ENCODE measurements around the gene MRPS2. TPM values are rescaled to one million over a fixed set of nuclear protein-coding genes. Genes with fewer than 3 reads are reported as not detected.

MRPS2 gene
- total RNA-seq, 1 experiment from 2014 or later, result 81.0 TPM

- no peak overlapping the region for H3K27ac ChIP-seq (ENCODE audit: insufficient read length, low read depth, low read length)
- H3K9me3 Mint-ChIP-seq, result no peaks in the 10 kb centered on the region
- no peak for DNase-seq
- H4K91ac ChIP-seq (ENCODE audit: insufficient read length, low read depth, low read length), result no peak overlapping the region
- H3K14ac ChIP-seq (ENCODE audit: insufficient read depth, low read length), result no peak overlapping the region
- no peak overlapping the region for H3T11ph ChIP-seq (ENCODE audit: low read length)
- H3K9ac ChIP-seq (ENCODE audit: extremely low read depth, insufficient read length, low read length), result no peak overlapping the region
- no peak overlapping the region for H3K18ac ChIP-seq (ENCODE audit: insufficient read length, low read depth, low read length)
- no peak overlapping the region for H2BK120ac ChIP-seq (ENCODE audit: low read depth, low read length, poor library complexity, severe bottlenecking)
- no CpG with 5 or more reads among the region's 4 CpGs for WGBS (ENCODE audit: extremely low coverage, insufficient read length, low lambda C conversion rate)
- no peak overlapping the region for H4K8ac ChIP-seq (replicated peaks; ENCODE audit: insufficient read length, low read depth, low read length)
- H2BK5ac ChIP-seq (ENCODE audit: insufficient read length, low read length), result no peak overlapping the region
- no peaks in the 10 kb centered on the region for H3K79me2 ChIP-seq (ENCODE audit: insufficient read depth, low read length)
- H2AK5ac ChIP-seq (ENCODE audit: insufficient read length, low read length), result no peak overlapping the region
- H3K27me3 Mint-ChIP-seq (ENCODE audit: low read depth), result no peaks in the 10 kb centered on the region
- no peak overlapping the region for H3K4me3 Mint-ChIP-seq
- no peak overlapping the region for H2BK12ac ChIP-seq (ENCODE audit: insufficient read length, low read depth, low read length)
- H2BK15ac ChIP-seq (ENCODE audit: low read depth, low read length), result no peak overlapping the region
- TF ChIP-seq CTCF (conservative IDR thresholded peaks at IDR 0.05), result no peak
- H3K36me3 Mint-ChIP-seq (ENCODE audit: insufficient read depth in 1 of 3, low read depth in 3 of 3), result peaks cover 9 to 22% (median 15%) of the 10 kb centered on the region in 3 experiments; a peak in 6 of 7 replicates
- peaks cover 10 to 18% of the 10 kb centered on the region in 2 experiments; a peak in 3 of 4 replicates for H3K4me1 Mint-ChIP-seq
- H3K79me1 ChIP-seq (ENCODE audit: insufficient read depth, low read depth, low read length, poor library complexity, severe bottlenecking), result no peaks in the 10 kb centered on the region
- no peak overlapping the region for H3K56ac ChIP-seq (ENCODE audit: insufficient read length, low read depth, low read length)
- no peak overlapping the region for H3K4me2 ChIP-seq (ENCODE audit: insufficient read depth, insufficient read length, low read length)
- H2BK20ac ChIP-seq (ENCODE audit: low read depth, low read length, poor library complexity, severe bottlenecking), result no peak overlapping the region
- H3K23me2 ChIP-seq (ENCODE audit: insufficient read length, low read depth, low read length, poor library complexity, severe bottlenecking), result no peaks in the 10 kb centered on the region
- no peak overlapping the region for H4K5ac ChIP-seq (ENCODE audit: insufficient read length, low read depth, low read length)
- H3K4me1 ChIP-seq (ENCODE audit: insufficient read depth, low read length), result no peaks in the 10 kb centered on the region
- H3K23ac ChIP-seq (ENCODE audit: insufficient read length, low read depth, low read length), result no peak overlapping the region
- H3K27ac Mint-ChIP-seq, result no peak overlapping the region
- H2AFZ ChIP-seq (ENCODE audit: low read length), result no peak overlapping the region
- no peaks in the 10 kb centered on the region for H3K27me3 ChIP-seq (ENCODE audit: insufficient read depth, low read length)
- H3K9me3 ChIP-seq (ENCODE audit: control insufficient read depth, low read depth, low read length), result no peaks in the 10 kb centered on the region
- no peaks in the 10 kb centered on the region for H4K20me1 ChIP-seq (ENCODE audit: control insufficient read depth, insufficient read depth, insufficient read length)
- no peak overlapping the region for H3K4ac ChIP-seq (ENCODE audit: low read depth, low read length)
These were observed 8.7 kb upstream of the MRPS2 start for GRCh38 chr9:135491764-135492163.

All from H9 (cell line).